Stimulated activated CD8-positive, alpha-beta memory T cell treated with anti-CD3 and anti-CD28 coated beads, Interleukin-4, amount 100 ng/mL, for 24 hours (primary cell): ENCODE measurements around the gene PREX1.
"Not testable (repeated sequence)": the region's sequence is repeated elsewhere in the genome, so short reads cannot be mapped to it uniquely, and the experiment has no call there.

Source experiments
- DNase-seq: peaks from one replicate; pipeline ENCODE4 v3.0.0-alpha.2; 2020; ENCODE audit warnings: low read depth

The PREX1 gene

DNA sequence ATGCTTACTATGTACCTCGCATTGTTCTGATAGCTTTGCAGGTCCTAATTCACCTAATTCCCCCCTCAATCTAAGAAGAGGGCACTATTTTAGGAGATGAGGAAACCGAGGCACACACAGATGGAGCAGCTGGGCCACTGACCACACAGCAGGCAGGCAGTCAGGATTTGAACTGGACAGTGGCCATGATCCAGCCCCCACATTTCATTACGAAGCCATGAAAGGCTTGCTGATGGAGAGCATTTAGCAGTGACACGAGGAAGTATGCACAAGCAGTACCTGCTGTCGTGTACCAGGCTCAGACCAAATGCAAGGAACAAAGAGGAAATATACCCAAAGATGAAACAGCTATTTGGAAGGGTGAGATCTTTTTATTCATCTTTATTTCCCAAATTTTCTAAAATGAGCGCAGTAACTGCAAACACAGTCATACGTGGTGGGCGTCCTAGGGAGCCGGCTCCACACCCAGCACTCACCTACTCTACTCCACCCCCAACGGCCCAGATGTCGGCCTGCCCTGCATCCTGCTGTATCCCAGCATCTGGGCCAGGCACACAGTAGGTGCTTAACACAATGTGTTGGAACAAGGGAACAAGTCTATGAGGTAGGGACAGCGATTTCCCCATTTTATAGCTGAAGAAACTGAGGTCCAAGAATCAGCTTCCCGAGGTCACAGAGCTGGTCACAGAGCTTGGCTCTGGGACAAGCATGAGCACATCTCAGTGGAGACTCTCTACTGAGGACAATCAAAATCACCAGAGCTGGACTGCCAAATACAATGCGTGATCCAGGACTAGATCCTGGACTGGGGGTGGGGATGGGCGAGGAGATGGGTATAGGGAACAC lies 15.0 kb downstream of the PREX1 start:
- DNase-seq = no peak

DNA sequence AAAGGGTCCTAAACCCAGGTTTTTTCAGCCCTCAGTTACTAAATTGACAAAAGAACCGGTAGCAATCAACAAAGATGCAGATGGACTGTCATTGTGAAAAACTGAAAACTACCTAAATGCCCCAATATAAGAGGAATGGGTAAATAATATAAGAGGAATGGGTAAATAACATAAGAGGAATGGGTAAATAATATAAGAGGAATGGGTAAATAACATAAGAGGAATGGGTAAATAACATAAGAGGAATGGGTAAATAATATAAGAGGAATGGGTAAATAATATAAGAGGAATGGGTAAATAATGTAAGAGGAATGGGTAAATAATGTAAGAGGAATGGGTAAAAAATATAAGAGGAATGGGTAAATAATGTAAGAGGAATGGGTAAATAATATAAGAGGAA lies 15.7 kb downstream of the PREX1 start:
- not testable (repeated sequence) for DNase-seq

DNA sequence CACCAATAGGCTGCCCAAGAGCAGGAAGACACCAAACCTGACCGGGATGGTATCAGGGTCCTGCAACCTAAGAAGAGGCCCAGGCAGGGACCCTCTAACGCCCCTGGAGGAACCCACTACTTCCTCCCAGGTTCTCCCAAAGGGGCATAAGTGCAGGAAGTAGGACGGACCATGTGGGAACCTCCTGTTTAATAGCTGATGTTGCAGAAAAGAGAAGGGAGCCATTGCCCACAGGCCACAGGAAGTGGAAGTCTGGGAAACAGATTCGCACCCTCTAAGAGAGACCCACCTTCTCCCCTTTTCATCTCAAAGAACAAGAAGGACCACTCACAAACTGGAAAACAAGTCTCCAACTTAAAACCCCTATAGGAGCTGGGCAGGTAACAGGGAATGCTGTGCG lies 18.1 kb downstream of the PREX1 start:
- DNase-seq = no peak

DNA sequence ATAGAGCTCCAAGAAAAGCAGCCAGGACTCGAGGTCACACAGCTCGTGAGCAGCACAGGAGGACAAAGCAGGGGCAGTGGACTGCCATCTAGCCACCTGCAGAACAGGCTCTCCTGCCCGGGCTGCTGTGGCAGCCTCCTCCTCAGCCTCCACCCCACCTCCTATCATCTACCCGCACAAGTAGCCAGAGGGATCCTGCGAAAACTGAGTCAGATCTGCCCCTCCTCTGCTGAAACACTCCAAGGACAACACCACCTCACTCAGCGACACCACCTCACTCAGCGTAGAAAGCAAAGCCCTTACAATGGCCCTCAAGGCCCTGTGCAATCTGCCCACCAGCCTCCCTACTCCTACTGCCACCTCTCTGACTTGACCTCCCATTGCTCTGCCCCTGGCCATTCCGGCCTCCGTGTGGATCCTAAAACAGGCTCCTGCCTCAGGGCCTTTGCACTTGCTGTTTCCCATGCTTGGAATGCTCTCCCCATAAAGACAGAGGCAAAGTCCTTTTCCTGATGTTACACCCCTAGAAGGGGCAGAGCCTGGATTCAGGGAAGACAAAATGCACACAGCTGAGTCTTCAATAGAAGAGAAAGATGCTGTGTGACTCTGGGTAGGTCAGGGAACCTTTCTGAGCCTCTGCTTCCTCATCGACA lies 19.3 kb downstream of the PREX1 start:
- DNase-seq = no peak

DNA sequence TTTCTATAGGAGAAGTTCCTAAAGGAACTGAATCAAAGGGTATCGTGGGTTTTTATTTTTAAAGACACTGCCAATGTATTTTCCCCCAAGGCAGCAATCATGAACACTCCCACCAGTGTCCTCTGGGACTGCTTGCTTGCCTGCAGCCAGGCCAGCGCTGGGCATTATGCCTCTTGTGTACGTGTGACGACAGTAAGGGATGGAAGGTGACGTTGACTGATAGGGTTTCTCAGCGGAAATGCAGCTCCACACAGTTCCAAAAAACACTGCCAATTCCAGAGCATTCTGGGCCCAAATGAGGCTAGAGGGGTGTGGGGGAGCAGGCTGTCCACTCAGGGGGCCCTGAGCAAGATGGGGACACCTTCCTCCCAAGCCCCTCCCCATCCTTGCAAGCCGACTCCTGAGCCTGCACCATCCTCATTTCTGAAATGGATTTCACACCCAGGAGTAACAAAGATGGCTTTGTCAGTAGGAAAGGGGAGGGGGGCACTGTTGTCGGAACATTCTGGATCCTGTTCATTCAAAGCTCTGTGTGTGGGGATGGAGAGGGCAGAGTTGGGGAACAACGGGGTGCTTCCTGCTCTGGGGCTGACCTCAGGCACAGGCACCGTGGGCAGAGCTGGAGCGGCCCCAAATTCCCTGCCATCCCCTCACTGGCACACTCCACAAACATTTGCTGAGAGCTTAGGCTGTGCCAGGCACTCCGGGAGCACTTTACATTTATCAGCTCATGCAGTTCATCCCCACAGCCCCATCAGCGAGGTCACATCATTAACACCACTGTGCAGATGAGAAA lies 20.0 kb downstream of the PREX1 start:
- no peak for DNase-seq

DNA sequence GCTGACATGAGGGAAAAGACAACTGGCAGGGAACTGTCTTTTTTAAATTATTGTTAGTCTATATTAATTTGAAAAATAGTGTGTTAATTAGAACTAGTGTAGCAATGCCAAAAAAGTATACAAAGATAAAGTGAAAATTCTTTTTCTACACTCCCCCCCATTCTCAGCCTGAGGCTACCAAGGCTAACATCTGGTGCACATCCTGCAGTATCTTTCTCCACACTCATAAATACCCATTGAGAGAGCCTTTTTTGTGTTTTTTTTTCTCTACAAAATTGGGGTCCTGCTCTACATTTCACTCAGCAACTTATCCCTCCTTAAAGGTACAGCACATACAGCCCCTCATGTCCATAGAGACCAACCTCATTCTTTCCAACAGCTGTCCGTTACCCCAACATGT lies 20.7 kb downstream of the PREX1 start:
- DNase-seq = no peak

DNA sequence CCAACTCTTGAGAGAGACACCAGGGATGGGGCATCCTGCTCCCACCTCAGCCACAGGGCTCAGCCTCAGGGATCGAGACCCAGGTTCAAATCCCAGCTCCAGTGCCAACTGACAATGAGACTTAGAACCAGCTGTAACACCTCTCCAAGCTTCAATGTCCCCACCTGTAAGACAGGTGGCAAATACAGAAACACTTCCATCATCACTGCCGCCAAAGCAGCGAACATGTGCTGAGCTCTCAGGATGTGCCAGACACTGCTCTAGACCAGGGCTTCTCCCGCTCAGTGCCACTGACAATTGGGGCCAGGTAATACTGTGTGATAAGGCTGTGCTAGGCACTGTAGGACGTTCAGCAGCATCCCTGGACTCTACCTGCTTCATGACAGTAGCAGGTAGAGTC lies 22.1 kb downstream of the PREX1 start:
- no peak for DNase-seq

DNA sequence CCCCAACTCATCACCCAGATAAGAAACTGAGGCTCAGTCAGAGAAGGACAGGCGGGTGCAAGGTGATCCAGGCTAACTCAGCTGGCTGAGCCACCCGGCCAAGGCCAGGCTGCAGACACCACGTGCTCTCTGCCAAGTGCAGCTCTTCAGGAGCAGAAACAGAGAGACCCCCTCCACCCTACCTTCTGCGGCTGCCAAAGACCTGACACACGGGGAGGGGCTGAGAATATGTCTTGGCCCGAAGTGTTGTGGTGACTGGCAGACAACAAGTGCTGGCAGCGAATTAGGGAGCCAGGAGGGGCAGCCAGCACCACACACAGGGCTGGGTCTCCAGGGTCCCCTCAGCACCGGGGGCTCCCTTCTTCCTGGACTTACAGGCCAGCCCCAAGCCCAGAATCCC lies 22.5 kb downstream of the PREX1 start:
- DNase-seq = no peak

DNA sequence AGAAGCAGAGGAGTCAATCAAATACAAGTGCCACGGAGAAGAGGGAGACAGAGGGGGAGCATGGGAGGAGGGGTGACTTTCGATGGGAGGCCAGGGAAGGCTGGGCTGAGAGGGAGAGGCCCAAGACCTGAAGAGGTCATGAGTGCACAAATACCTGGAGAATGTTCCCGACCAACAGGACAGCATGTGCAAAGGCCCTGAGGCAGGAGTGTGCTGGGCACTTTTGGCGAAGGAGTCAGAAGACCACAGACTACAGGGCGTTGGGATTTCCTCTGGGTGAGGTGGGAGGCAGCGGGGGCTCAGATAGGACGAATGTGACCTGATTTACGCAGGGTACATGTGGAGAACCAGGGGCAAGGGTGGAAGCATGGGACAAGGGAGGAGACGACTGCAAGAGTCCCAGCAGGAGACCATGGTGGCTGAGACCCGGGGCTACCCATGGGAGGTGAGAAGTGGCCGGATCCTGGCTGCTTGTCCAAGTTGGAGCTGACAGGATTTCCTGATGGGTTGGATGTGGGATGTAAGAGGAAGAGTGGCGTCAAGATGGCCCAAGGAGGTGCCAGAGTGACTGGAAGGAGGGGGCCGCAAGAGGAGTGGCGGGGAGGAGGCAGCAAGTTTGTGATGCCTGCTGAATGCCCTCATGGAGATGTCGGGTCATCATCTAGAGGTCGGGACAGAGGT lies 23.4 kb downstream of the PREX1 start:
- DNase-seq = no peak

DNA sequence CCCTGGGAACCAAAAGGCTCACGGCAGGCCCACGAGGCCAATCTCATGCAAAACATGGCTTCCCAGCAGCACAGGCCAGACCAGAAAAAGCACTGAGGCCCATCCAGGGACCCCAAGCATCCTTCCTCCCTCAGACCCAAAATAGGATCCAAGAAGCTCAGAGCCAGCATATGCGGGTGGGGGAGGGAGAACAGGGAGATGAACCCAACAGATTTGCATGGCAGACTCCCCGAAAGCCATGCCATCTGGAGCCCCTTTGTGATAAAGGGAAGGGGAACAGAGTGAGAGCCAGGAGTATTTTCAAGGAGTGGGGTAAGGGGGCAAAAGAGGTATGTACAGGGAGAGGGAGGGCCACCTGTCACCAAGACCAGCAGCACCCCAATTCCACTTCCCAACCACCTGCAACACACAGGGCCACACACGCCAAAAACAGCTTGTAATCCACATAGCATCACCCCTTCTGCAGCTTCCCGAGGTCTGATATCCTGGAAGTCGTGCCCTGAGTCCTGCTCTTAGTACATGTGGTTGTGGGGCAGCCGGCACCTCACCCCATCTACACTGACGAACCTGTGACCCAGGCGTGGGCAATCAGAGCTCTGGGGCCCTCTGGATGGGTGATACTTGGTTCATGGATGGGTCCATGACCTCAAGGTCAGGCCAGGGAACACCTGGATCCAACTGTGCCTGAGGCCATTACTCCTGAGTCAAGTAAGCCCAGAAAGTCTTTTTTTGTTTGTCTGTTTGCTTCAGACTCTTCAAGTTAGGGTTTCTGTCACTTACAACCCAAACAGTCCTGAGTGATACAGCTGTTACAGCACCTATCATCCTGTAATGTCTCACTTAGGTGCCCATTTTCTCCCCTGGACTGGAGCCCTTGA lies 24.4 kb downstream of the PREX1 start:
- DNase-seq = no peak

DNA sequence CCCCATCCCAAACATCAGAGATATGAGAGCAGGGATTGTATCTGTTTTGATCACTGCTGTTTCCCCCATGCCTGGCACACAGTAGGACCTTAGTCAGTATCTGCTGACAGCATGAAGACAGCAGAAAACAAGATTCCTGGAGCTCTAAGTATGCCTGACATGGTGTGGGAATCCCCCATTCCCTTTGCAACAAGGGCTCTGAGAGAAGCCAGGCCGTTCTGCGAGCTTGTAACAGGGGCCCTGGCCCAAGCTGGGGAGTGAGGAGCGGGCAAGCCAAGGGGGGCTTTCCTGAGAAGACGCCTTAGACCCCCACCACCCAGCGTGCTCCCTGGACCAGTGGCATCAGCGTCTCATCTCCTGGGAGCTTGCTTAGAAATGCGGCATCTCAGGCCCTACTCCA lies 25.2 kb downstream of the PREX1 start:
- no peak for DNase-seq

DNA sequence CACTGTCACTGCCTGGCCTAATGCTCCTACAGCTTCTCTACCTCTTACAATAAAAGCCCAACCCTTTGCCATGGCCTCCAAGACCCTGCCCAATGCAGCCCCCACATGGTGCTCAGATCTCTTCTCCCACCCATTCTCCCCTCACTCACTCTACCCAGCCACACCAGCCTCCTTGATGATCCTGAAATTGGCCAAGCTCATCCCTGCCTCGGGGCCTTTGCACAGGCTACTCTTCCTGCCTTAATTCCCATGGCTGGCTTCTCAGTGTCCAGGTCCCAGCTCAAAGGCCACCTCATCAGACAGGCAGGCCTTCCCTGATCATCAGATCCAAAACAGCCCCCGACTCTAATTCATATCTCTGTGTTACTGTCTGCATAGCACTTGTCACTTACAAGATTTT lies 25.6 kb downstream of the PREX1 start:
- no peak for DNase-seq

DNA sequence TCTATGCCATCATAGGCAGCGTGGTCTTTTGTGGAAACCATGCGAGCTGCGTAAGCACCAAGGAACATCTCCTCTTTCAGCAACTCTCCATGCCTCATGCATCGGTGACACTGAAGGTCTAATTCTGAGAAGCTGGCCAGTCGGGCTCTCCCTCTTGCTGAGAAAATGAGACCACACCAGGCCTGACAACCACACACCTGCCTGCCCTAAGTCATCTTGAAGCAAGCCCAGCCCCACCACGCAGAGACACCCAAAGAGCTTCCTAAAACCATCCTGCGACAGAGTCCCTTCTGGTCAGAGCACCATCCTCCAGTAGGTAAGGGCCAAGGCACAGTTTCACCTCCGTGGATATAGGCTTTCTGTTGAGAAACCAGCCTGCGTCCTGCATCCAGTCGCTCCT lies 26.6 kb downstream of the PREX1 start:
- no peak for DNase-seq

DNA sequence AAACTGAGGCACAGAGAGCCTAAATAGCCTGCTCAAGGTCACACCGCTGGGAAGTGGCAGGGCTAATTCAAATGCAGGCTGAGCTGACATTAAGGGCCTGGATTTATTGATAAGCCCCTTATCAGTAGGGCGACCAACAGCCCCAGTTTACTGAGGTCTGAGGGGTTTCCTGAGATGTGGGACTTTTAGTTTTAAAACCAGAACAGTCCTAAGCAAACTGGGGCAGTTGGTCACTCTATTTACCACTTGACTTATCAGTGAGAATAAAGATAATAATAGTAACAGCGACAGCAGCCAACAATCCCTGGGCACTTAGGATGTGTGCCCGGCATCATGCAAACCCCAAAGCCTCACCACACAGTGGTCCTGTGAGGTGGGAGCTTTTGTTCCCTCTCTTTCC lies 27.6 kb downstream of the PREX1 start:
- DNase-seq = no peak

DNA sequence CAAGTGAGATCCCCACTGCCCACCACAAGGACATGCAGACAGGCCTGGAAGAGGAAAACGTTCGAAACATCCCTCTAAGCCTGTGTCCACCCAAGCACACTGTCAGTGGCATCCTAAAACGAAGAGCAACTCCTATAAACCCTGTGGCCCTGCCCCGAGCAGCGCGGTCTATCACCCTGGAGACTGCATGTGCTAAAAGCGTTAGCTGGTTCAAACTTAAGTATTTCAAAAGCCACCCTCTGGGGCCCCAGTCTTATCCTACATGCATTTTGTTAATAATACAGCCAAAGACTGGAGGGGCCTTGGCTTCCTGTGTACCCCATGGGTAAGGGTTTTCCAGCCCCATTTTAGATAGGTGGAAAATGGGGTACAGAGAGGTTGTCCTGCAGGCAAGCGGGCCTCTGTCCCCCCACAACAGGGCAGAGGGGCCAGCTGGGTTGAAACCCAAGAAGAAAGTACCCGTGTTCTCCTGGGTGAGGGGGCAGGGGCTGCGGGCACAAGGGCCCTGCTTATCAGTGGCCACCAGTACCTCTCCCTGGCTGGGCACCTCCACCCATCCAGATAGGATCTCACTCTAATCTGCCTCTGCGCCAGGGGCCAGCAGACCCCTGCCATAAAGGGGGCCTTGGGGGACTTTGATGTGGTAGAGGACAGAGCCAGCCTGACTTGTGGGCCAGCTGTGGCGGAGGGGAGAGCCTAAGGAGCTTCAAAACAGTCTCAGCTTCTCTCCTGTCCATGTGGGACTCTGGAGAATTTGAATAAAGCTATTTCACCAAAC lies 28.3 kb downstream of the PREX1 start:
- DNase-seq = no peak

DNA sequence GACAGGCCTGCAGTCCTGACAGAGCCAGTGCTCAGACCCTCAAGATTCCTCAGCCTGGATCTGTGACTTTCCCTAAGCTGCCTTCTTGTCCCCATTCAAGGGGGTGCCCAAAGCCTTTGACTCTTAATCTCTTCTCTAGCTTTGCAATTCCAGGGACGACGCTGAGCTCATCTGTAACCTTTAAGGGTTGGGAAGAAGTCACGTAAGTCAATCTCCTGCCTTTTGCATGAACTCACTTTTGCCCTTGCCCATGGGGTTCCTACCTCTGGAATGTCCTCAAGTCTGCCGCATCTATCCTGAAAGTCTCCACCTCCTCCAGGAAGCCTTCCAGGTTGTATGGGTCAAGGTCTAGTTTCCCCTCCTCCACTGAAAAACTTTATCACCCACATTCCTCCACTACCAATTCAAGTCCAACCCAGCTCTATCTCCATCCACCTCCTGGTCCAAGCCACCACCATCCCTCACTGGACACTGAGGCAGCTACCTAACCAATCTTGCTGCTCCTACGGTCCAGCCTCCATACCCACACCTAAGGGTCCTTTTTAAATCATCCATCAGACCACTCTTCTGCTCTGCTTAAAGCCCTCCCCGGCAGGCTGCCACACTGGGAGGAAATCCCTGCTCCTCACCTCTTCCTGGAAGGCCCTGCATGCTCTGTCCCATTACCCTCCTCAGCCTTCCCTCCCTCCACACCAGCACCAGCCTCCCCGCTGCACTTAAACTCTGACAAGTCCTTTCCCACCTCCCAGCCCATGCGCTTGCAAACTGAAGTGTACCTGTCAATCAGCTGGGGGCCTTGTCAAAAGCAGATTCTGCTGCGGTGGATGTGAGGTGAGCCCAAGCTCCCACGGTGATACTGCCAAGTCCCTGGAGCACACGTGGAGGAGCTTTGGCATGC lies 29.7 kb downstream of the PREX1 start:
- no peak for DNase-seq

DNA sequence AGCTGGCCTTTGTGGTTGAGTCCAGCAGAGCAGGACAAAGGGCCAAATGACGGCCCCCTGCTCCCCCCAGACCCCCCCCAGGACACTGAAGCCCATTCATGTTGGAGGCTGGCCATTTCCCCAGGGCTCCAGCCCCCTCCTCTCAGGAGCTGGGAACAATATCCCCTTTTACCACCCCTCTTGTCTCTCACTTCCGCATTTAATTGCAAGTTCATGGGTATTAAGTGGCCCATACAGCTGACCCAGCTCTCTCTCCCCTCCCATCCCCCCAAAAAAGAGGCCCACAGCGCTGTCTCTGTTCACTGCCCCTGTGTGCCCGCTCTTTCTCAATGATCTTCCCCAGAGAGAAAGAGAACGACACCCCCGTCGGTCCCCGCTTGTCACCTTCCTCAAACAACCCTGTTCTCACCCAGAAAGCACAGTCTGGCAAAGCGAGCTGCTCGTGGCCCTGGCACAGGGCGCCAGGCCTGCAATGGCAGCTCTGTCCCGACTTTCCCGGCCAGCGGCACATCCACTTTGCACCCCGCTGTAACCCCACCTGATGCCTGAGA lies 30.4 kb downstream of the PREX1 start:
- no peak for DNase-seq

DNA sequence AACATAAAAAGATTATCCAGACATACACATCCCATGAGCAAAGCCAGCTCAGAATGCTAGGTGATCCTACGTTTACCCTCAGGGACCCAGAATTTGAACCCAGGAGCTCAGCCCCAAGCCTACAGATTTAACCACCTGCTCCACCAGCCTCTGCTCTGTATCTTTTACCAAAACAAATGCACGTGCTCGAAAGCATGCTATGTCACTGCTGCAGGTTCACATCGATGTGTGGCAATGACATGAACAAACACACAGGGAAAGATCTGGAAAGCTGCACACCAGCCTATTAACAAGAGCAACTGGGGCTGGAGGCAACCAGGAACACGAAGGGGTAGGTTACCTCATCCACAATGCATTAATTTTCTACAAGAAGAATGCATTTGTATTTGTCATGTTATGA lies 32.1 kb downstream of the PREX1 start:
- no peak for DNase-seq

DNA sequence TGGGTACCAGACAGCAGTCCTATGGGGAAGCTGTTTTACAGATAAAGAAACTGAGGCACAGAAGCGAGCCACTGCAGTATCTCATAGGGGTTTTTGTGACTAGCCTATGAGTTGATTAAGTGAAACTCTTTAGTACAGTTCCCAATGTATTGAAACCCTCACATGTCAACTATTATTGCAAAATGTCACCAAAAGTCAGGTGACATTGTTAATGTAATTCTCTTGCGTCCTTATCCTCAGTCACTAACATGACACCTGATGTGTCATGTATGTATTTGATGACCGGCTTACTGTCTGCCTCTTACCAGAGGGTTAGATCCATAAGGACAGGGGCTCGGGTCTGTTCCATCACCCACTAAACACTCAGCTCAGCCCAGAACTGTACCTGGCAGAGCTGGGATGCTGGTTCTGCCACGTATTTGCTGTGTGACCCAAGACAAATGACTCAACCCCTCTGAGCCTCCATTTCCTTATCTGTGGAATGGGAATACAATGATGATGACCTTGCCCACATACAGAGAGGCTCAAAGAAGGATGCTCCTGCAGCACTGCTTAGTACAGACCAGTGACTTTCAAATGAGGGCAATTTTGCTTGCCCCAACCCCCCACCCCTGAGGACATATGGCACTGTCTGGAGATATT lies 32.9 kb downstream of the PREX1 start:
- no peak for DNase-seq
